ENCODE data around the gene IL36A. TPM values are rescaled to one million over a fixed set of nuclear protein-coding genes. Genes with fewer than 3 reads are reported as not detected.

IL36A gene
- total RNA-seq, 1 donor from 2014 or later: 0.34 TPM

Other genes with a start within 250 kb of the IL36A start
- gene CKAP2L, start 240.8 kb upstream of the IL36A start, total RNA-seq: 24.4 and 27.2 TPM in 2 replicates
- gene IL1A, start 221.0 kb upstream of the IL36A start, total RNA-seq: 6.8 and 7.0 TPM in 2 replicates
- not detected in 2 replicates for gene IL1B, start 168.7 kb upstream of the IL36A start, total RNA-seq
- gene IL37, start 94.3 kb upstream of the IL36A start, total RNA-seq: not detected in 2 replicates
- gene IL36G, start 27.5 kb upstream of the IL36A start, total RNA-seq: not detected in 2 replicates
- gene IL36B, start 47.4 kb downstream of the IL36A start, total RNA-seq: not detected in 2 replicates
- not detected in 2 replicates for gene IL36RN, start 53.7 kb downstream of the IL36A start, total RNA-seq
- gene IL1F10, start 62.5 kb downstream of the IL36A start, total RNA-seq: not detected in 2 replicates
- 13.2 and 15.9 TPM in 2 replicates for gene IL1RN, start 122.1 kb downstream of the IL36A start, total RNA-seq
- 313 and 319 TPM in 2 replicates for gene PSD4, start 168.5 kb downstream of the IL36A start, total RNA-seq

All from activated T-helper 2 cell treated with anti-CD3 and anti-CD28 coated beads, Interferon-gamma antibody, Interleukin-2, Interleukin-4, amounts not matched to agents 10 μg/mL and 5 μg/mL and 100 μg/mL, durations not matched to agents 14 hours and 24 hours and 36 hours (primary cell).